ENCODE measurements around the gene CRYBG2.

DNA sequence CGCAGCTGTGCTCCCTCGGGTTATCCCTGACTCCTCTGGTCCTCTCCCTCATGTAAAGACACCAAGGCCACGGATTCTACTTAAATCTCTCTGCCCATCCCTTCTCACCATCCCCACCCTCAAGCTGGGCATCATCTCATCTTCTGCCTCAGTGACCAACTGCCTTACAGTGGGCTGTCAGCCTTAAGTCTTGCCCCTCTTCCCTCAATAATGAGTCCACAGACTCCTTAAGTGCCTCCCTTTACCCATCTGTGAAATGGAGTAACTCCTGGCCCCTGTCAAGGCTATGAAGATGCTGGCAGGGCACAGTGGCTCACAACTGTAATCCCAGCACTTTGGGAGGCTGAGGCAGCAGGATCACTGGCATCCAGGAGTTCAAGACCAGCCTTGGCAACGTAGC, 62.0 kb downstream of the CRYBG2 start:
- no peak for TF ChIP-seq FOS (IDR thresholded peaks at IDR 0.05; ENCODE audit: borderline replicate concordance, extremely low read depth, insufficient read length)
- TF ChIP-seq PML (IDR thresholded peaks at IDR 0.05; ENCODE audit: low read length), result no peak
- TF ChIP-seq, protein P1, sequence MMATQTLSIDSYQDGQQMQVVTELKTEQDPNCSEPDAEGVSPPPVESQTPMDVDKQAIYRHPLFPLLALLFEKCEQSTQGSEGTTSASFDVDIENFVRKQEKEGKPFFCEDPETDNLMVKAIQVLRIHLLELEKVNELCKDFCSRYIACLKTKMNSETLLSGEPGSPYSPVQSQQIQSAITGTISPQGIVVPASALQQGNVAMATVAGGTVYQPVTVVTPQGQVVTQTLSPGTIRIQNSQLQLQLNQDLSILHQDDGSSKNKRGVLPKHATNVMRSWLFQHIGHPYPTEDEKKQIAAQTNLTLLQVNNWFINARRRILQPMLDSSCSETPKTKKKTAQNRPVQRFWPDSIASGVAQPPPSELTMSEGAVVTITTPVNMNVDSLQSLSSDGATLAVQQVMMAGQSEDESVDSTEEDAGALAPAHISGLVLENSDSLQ (IDR thresholded peaks at IDR 0.05), result no peak
- TF ChIP-seq, protein P2, sequence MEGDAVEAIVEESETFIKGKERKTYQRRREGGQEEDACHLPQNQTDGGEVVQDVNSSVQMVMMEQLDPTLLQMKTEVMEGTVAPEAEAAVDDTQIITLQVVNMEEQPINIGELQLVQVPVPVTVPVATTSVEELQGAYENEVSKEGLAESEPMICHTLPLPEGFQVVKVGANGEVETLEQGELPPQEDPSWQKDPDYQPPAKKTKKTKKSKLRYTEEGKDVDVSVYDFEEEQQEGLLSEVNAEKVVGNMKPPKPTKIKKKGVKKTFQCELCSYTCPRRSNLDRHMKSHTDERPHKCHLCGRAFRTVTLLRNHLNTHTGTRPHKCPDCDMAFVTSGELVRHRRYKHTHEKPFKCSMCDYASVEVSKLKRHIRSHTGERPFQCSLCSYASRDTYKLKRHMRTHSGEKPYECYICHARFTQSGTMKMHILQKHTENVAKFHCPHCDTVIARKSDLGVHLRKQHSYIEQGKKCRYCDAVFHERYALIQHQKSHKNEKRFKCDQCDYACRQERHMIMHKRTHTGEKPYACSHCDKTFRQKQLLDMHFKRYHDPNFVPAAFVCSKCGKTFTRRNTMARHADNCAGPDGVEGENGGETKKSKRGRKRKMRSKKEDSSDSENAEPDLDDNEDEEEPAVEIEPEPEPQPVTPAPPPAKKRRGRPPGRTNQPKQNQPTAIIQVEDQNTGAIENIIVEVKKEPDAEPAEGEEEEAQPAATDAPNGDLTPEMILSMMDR (IDR thresholded peaks at IDR 0.05 in 2 of 3, conservative IDR thresholded peaks at IDR 0.05 in 1 of 3; ENCODE audit: control insufficient read depth in 2 of 3, extremely low read depth in 1 of 3, insufficient read depth in 1 of 3, low read depth in 3 of 3, low read length in 3 of 3), result no peak
- no peak for TF ChIP-seq MYC (IDR thresholded peaks at IDR 0.05; ENCODE audit: insufficient read depth, insufficient read length, insufficient replicate concordance, low read length, severe bottlenecking)
- no peak for TF ChIP-seq EP300 (IDR thresholded peaks at IDR 0.05; ENCODE audit: borderline replicate concordance in 1 of 2, control insufficient read depth in 1 of 2, low read depth in 2 of 2, low read length in 2 of 2)
- TF ChIP-seq KLF5 (IDR thresholded peaks at IDR 0.05; ENCODE audit: partially characterized antibody), result no peak
- TF ChIP-seq ZNF384 (IDR thresholded peaks at IDR 0.05; ENCODE audit: borderline replicate concordance, low read depth, low read length), result no peak
- TF ChIP-seq, protein P3, sequence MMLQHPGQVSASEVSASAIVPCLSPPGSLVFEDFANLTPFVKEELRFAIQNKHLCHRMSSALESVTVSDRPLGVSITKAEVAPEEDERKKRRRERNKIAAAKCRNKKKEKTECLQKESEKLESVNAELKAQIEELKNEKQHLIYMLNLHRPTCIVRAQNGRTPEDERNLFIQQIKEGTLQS (IDR thresholded peaks at IDR 0.05; ENCODE audit: borderline replicate concordance, extremely low read depth, low read depth, low read length), result no peak
- no peak for TF ChIP-seq CREB1 (IDR thresholded peaks at IDR 0.05; ENCODE audit: low read depth)
- TF ChIP-seq NFYA (IDR thresholded peaks at IDR 0.05; ENCODE audit: borderline replicate concordance, low read depth, low read length), result no peak
- TF ChIP-seq CREM (IDR thresholded peaks at IDR 0.05; ENCODE audit: low read depth), result no peak
- TF ChIP-seq JUNB (IDR thresholded peaks at IDR 0.05), result no peak
- TF ChIP-seq, protein P4, sequence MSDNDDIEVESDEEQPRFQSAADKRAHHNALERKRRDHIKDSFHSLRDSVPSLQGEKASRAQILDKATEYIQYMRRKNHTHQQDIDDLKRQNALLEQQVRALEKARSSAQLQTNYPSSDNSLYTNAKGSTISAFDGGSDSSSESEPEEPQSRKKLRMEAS (IDR thresholded peaks at IDR 0.05; ENCODE audit: low read depth, low read length), result no peak

Data from GM12878 (cell line).